Measurements from ENCODE around the gene MT2A.
"Not testable (repeated sequence)": the region's sequence is repeated elsewhere in the genome, so short reads cannot be mapped to it uniquely, and the experiment has no call there.

MT2A gene

GRCh38 chr16:56608043-56608875, at the start of gene MT2A:
Gene MT2A, plus strand, starts transcription at chr16:56608584. Its CDS starts 72 bp downstream, at chr16:56608656.
- DNase-seq: peak; percentile 84 to 98 (median 93)
- intact Hi-C loops (cut with DNase I): no loop called here

GRCh38 chr16:56559109-56559508, 49.3 kb upstream of the MT2A start:
- intact Hi-C loops (cut with DNase I): no loop called here
- peak in 1 of 42 donors; percentile 12 for DNase-seq

GRCh38 chr16:56560447-56560846, 47.9 kb upstream of the MT2A start:
- DNase-seq: peak in 1 of 42 donors; percentile 15
- intact Hi-C loops (cut with DNase I): no loop called here

GRCh38 chr16:56561126-56561525, 47.3 kb upstream of the MT2A start:
- intact Hi-C loops (cut with DNase I): no loop called here
- peak in 1 of 42 donors; percentile 5 for DNase-seq

- intact Hi-C loops (cut with DNase I): no loop called here
- DNase-seq: peak in 1 of 42 donors; percentile 12
These were observed 43.4 kb upstream of the MT2A start, which contains the start of gene MT4 for GRCh38 chr16:56564793-56565477. Gene MT4, plus strand, starts transcription at chr16:56565073. Its CDS starts 56 bp downstream, at chr16:56565129.

GRCh38 chr16:56569971-56570370, 38.4 kb upstream of the MT2A start:
- DNase-seq: peak in 1 of 42 donors; percentile 4
- intact Hi-C loops (cut with DNase I): no loop called here

GRCh38 chr16:56571525-56571924, 36.9 kb upstream of the MT2A start:
- intact Hi-C loops (cut with DNase I): no loop called here
- DNase-seq: no peak

- intact Hi-C loops (cut with DNase I): no loop called here
- DNase-seq: no peak
These were observed 33.8 kb upstream of the MT2A start for GRCh38 chr16:56574625-56575024.

GRCh38 chr16:56576585-56577299, 31.6 kb upstream of the MT2A start:
- intact Hi-C loops (cut with DNase I): no loop called here
- peak in 39 of 42 donors; percentile 33 to 87 (median 67) for DNase-seq

GRCh38 chr16:56577300-56577625, 31.1 kb upstream of the MT2A start:
- intact Hi-C loops (cut with DNase I): no loop called here
- DNase-seq: no peak

- intact Hi-C loops (cut with DNase I): no loop called here
These were observed 27.9 kb upstream of the MT2A start for GRCh38 chr16:56580391-56581048.

GRCh38 chr16:56582911-56583310, 25.5 kb upstream of the MT2A start:
- intact Hi-C loops (cut with DNase I); DNase-seq: not testable (repeated sequence)

More at GRCh38 chr16:56580391-56581048, 27.9 kb upstream of the MT2A start:
- DNase-seq: no peak

GRCh38 chr16:56583351-56584168, 24.8 kb upstream of the MT2A start:
- intact Hi-C loops (cut with DNase I): no loop called here
- peak in 1 of 42 donors; percentile 18 for DNase-seq

- intact Hi-C loops (cut with DNase I): no loop called here
- peak in 1 of 42 donors; percentile 4 for DNase-seq
These were observed 24.1 kb upstream of the MT2A start for GRCh38 chr16:56584276-56584675.

GRCh38 chr16:56588781-56589140, 19.6 kb upstream of the MT2A start:
- intact Hi-C loops (cut with DNase I): loop anchor here (5.0 kb wide), 1 partner anchor 76 kb away; no protein-coding TSS in a partner anchor
- DNase-seq: peak in 1 of 42 donors; percentile 43

GRCh38 chr16:56589141-56590039, 19.0 kb upstream of the MT2A start, which contains the start of gene MT3:
Gene MT3, plus strand, starts transcription at chr16:56589528. Its CDS starts 63 bp downstream, at chr16:56589591.
- peak; percentile 66 to 95 (median 88) for DNase-seq
- intact Hi-C loops (cut with DNase I): loop anchor here (5.0 kb wide), 2 partner anchors 67 to 77 kb away; partner anchors contain the start of gene BBS2
